ENCODE measurements around the gene GREB1L. TPM values are rescaled to one million over a fixed set of nuclear protein-coding genes. Genes with fewer than 3 reads are reported as not detected.

GREB1L gene
- polyA plus RNA-seq, 1 experiment: 2.7 TPM

DNA sequence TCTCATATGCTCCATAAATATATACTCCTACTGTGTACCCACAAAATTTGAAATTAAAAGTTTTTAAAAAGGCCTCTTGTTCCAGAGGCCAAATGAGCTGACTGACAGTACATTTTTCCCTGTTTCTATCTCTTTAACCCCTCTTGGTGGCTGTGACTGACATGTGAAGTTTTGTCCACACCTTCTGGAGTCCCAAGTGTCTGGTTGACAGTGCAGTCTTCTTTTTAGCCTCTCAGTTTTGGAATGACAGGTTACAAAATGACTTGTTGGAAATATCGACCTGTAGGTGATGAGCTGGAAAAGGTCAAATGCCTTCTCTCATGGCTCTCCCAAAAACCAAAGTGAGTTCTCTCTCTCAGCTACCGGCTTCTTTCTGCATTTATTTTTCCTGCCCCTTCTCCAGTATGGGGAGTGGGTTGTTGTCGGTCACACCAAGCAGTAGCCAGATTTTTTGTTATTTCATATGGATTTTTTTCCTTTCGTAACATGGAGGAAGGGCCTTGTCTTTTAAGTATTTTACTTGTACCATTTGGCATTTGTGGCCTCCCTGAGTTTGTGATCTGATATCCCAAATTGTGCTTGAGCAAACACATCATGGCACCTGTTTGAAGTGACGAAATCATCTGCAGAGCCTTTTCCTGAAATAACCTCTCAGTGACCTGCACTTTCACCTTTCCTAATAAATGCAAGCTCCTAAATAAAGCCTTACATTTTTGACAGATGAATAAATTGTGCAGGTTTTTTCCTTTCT, 214.6 kb downstream of the GREB1L start:
- no peaks in the 10 kb centered on the region for H3K36me3 ChIP-seq (ENCODE audit: control insufficient read depth, insufficient read depth, low read length)
- POLR2A ChIA-PET: no interaction called here
- CTCF ChIA-PET: interaction anchor here (0.6 to 1.6 kb wide), 2 partner anchors 10 to 12 kb away, joined by 3 to 8 read pairs; no protein-coding TSS in a partner anchor
- no peak for DNase-seq (ENCODE audit: low read depth)
- TF ChIP-seq, protein P1, sequence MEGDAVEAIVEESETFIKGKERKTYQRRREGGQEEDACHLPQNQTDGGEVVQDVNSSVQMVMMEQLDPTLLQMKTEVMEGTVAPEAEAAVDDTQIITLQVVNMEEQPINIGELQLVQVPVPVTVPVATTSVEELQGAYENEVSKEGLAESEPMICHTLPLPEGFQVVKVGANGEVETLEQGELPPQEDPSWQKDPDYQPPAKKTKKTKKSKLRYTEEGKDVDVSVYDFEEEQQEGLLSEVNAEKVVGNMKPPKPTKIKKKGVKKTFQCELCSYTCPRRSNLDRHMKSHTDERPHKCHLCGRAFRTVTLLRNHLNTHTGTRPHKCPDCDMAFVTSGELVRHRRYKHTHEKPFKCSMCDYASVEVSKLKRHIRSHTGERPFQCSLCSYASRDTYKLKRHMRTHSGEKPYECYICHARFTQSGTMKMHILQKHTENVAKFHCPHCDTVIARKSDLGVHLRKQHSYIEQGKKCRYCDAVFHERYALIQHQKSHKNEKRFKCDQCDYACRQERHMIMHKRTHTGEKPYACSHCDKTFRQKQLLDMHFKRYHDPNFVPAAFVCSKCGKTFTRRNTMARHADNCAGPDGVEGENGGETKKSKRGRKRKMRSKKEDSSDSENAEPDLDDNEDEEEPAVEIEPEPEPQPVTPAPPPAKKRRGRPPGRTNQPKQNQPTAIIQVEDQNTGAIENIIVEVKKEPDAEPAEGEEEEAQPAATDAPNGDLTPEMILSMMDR (IDR thresholded peaks at IDR 0.05; ENCODE audit: insufficient read depth, low read depth, low read length): no peak
- no peaks in the 10 kb centered on the region for H3K27me3 ChIP-seq (ENCODE audit: control insufficient read depth, insufficient read depth, low read length)
- H3K4me3 ChIP-seq (ENCODE audit: low read depth, low read length): no peak overlapping the region

GRCh38 chr18:21457179-21457535, 215.1 kb downstream of the GREB1L start:
- ChIA-PET POLR2A (no interaction called here), CTCF (interaction anchor here (1.6 kb wide), 1 partner anchor 12 kb away, joined by 8 read pairs; no protein-coding TSS in a partner anchor)
- TF ChIP-seq, protein P1 (IDR thresholded peaks at IDR 0.05; ENCODE audit: insufficient read depth, low read depth, low read length): no peak
- no peaks in the 10 kb centered on the region for H3K36me3 ChIP-seq (ENCODE audit: control insufficient read depth, insufficient read depth, low read length)
- no peaks in the 10 kb centered on the region for H3K27me3 ChIP-seq (ENCODE audit: control insufficient read depth, insufficient read depth, low read length)
- no peak overlapping the region for H3K4me3 ChIP-seq (ENCODE audit: low read depth, low read length)
- no peak for DNase-seq (ENCODE audit: low read depth)

- no peaks in the 10 kb centered on the region for H3K36me3 ChIP-seq (ENCODE audit: control insufficient read depth, insufficient read depth, low read length)
- ChIA-PET POLR2A (no interaction called here), CTCF (no interaction called here)
- no peak overlapping the region for H3K4me3 ChIP-seq (ENCODE audit: low read depth, low read length)
- TF ChIP-seq, protein P1 (IDR thresholded peaks at IDR 0.05; ENCODE audit: insufficient read depth, low read depth, low read length): no peak
- H3K27me3 ChIP-seq (ENCODE audit: control insufficient read depth, insufficient read depth, low read length): no peaks in the 10 kb centered on the region
- DNase-seq (ENCODE audit: low read depth): no peak
Observed at GRCh38 chr18:21458310-21458709, 216.3 kb downstream of the GREB1L start.

DNA sequence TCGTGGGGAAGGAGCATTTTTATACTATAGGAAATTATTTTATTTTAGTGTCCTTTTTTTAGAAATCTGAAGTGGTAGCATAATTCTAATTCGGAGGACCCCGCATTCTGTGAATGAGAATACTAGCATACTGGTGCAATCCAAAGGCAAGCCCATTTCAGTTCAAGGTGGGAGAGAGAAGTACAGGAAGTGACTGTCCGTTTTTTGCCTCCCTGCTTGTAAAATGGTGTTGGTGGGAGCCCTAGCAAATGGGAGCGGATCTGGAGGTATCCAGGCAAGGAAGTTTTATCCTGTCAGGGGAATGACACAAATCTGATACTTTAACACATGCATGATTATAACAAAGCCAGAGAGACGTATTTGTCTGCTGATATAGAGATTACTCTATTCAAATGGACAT, 216.8 kb downstream of the GREB1L start:
- DNase-seq (ENCODE audit: low read depth): no peak
- TF ChIP-seq, protein P1 (IDR thresholded peaks at IDR 0.05; ENCODE audit: insufficient read depth, low read depth, low read length): no peak
- Histone ChIP-seq H3K36me3 (ENCODE audit: control insufficient read depth, insufficient read depth, low read length) (no peaks in the 10 kb centered on the region), H3K4me3 (ENCODE audit: low read depth, low read length) (no peak overlapping the region), H3K27me3 (ENCODE audit: control insufficient read depth, insufficient read depth, low read length) (no peaks in the 10 kb centered on the region)
- CTCF ChIA-PET: no interaction called here
- POLR2A ChIA-PET: no interaction called here

- ChIA-PET POLR2A (no interaction called here), CTCF (no interaction called here)
- Histone ChIP-seq H3K4me3 (ENCODE audit: low read depth, low read length) (no peak overlapping the region), H3K36me3 (ENCODE audit: control insufficient read depth, insufficient read depth, low read length) (no peaks in the 10 kb centered on the region), H3K27me3 (ENCODE audit: control insufficient read depth, insufficient read depth, low read length) (no peaks in the 10 kb centered on the region)
- DNase-seq (ENCODE audit: low read depth): no peak
- TF ChIP-seq, protein P1 (IDR thresholded peaks at IDR 0.05; ENCODE audit: insufficient read depth, low read depth, low read length): no peak
Observed at GRCh38 chr18:21459706-21460286, 217.8 kb downstream of the GREB1L start.
